ENCODE measurements around the gene TXNIP.
A peak's percentile ranks its signal among the peaks of the same experiment; 100 is the strongest.

- no peak for TF ChIP-seq EZH2 (IDR thresholded peaks at IDR 0.05)
- TF ChIP-seq YY1 (IDR thresholded peaks at IDR 0.05; ENCODE audit: extremely low read depth, insufficient replicate concordance, low read depth, low read length), result no peak
- TF ChIP-seq CTCF (IDR thresholded peaks at IDR 0.05 in 2 of 3, conservative IDR thresholded peaks at IDR 0.05 in 1 of 3; ENCODE audit: borderline replicate concordance in 1 of 3, insufficient read depth in 1 of 3, low read depth in 2 of 3, low read length in 2 of 3), result no peak
- peak; percentile 29; the same call in 1 of the 2 replicates for TF ChIP-seq POLR2AphosphoS5 (IDR thresholded peaks at IDR 0.05; ENCODE audit: low read depth, low read length)
- TF ChIP-seq POLR2A (IDR thresholded peaks at IDR 0.05; ENCODE audit: borderline replicate concordance, extremely low read depth, insufficient read depth, insufficient read length), result no peak
- no peak for TF ChIP-seq ZFX (IDR thresholded peaks at IDR 0.05)
- TF ChIP-seq SIN3A (IDR thresholded peaks at IDR 0.05; ENCODE audit: low read depth), result no peak
Measured at GRCh38 chr1:145985502-145986439, 10.6 kb downstream of the TXNIP start.
